GM10266 (cell line): ENCODE measurements around the gene NCOR2.

Source experiments
- DNase-seq: peaks from one replicate; pipeline ENCODE4 v3.0.0; 2012; ENCODE audit errors: extremely low spot score
- CTCF ChIP-seq: IDR thresholded peaks from 2 replicates; pipeline ENCODE4 v1.5.1; 2012; ENCODE audit warnings: mild to moderate bottlenecking, low read depth; ENCODE audit not compliant: control insufficient read depth, insufficient read depth; ENCODE audit errors: missing control alignments

The NCOR2 gene

DNA sequence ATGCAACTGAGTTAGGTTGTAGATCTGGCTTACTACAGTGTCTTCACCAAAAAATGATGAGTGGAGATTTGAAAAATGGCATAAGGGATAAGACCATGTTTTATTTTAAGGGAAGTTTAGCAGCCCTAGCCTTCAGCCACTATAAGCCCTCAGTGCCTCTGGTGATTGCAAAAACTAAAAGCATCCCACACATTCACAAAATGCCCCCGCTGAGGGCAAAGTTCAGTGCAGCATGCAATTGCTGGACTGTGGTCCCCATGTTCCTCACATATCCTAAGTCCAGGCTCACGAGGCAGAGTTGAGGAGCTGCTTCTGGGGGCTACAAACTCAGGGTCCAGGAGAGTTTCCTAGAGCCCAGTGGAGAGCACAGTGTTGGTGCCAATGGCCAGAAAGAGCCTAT is 29.6 kb upstream of the NCOR2 start:
- no peak for TF ChIP-seq CTCF
- DNase-seq, result no peak

GRCh38 chr12:124595444-124595843 is 28.0 kb upstream of the NCOR2 start:
- no peak for DNase-seq
- no peak for TF ChIP-seq CTCF

DNA sequence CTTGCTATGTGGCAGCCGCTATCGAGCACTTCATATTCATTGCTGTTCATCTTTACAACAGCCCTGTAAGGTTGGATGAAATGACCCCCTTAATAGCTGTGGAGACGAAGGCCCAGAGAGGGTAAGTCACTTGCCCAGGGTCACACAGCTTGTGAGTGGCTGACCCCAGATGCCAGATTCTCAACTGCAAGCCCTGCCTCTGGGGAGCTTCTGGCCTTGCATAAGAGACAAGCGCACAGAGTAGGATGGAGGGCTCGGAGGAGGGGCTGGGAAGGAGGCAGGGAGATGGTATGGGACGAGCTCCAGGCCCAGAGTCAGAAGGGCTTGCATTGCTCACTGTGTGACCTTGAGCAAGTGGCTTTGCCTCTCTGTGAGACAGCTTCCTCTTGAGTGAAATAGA is 27.4 kb upstream of the NCOR2 start:
- no peak for DNase-seq
- no peak for TF ChIP-seq CTCF

DNA sequence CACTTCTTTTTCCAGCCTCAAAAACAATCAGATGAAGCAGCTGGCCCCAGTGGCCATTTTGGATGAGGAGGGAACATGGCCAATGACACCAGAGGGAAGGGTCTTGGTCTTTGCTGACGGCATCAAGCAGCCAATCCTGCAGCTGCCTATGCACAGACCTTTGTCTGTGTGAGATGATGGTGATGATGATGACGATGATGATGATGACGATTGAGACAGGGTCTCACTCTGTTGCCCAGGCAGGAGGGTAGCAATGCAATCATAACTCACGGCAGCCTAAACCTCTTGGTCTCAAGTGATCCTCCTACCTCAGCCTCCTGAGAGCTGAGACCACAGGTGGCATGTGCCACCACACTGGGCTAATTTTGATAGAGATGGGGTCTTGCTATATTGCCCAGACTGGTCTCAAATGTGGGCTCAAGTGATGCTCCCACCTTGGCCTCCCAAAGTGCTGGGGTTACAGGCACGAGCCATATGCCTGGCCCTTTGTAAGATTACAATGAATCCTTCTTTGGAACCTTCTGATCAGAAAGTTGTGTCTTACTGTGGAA is 26.5 kb upstream of the NCOR2 start:
- no peak for DNase-seq
- TF ChIP-seq CTCF, result no peak

- TF ChIP-seq CTCF, result no peak
Observed at GRCh38 chr12:124593176-124593575, 25.8 kb upstream of the NCOR2 start.

GRCh38 chr12:124592481-124593160 is 25.2 kb upstream of the NCOR2 start:
- DNase-seq, result no peak
- TF ChIP-seq CTCF, result no peak

More at GRCh38 chr12:124593176-124593575, 25.8 kb upstream of the NCOR2 start:
- no peak for DNase-seq

DNA sequence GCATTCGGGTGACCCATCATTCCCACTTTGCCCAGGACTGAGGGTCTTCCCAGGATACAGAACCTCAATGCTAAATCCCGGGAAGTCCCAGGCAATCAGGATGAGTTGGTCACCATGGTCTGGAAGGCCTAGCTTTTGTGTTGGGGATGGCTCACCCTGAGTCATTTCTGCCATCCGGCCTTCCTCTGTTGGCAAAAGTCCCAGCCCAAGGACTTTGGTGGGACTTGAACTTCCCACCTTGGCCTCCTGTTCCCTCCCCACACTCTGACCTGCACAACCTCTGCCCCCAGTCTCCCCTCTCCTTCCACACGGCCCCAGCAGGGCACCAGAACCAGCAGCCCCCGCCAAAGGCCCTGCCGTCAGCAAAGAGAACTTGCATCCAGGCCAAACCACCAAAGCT is 24.6 kb upstream of the NCOR2 start:
- no peak for TF ChIP-seq CTCF
- no peak for DNase-seq
